Stimulated activated CD8-positive, alpha-beta memory T cell treated with anti-CD3 and anti-CD28 coated beads, Interleukin-7, amount 100 ng/mL, for 4 hours (primary cell): Measurements from ENCODE around the gene GOT1.

Source experiments
- DNase-seq, 2 donors: peaks; one replicate each; pipeline ENCODE4 v3.0.0-alpha.2; 2020; ENCODE audit warnings: low read depth in 2 of 2

Gene GOT1

DNA sequence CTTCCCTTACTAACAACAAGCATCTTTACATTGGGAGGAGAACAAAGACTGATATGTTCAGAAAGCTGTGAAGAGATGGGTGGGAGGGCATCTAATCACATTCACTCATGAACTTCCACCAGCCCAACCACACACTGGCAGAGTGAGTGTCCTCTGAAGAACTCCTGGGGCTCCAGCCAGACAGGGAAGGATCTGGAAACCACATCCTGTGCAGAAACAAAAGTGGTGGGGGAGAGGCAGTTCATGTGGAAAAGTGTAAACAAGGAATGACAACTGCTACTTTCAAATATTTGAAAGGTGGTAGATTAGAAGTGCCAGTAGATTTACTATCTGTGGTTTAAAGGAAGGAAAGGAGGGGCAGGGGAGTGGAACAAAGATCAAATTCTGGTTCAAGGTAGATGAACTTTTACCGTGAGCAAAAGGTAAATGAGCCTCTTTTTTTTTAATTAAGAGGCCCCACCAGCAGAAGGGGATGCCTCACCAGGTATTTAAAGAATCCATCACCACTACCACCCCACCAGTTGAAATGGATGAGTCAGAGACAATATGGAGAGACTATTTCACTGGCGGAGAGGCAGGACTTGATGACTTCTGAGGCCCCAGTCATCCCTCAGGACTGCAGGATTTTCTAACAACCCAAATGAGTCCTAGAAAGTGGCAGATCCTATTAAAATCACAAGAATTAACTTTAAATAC lies 34.5 kb downstream of the GOT1 start:
- no peak for DNase-seq

DNA sequence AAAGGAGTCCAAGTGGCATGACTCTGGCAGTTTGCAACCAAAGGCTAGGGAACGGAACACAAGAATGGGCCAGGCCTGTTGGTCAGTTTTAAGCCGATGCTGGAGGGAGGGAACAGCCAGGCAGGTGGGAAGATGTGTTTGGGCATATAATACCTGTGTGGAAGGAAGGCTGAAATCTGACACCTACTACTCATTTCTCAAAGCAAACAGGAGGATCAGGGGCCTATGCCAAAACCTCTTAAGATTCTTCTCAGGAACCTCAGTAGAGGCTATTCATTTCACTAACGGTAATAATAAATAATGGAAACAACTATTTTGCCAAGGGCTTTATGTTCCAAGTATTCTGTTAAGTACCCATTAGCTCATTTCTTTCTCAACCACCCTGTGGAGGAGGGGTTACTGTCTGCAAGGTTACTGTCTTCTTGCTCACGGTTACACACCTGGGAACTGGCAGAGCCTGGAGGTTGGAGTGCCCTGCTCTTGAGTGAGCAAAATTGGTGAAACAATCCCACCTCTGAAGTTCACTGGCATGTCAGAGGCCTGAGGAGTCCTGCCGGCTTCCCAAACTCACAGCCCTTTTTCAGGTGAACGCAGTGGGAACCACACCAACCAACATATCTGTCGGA lies 35.5 kb downstream of the GOT1 start:
- no peak for DNase-seq

DNA sequence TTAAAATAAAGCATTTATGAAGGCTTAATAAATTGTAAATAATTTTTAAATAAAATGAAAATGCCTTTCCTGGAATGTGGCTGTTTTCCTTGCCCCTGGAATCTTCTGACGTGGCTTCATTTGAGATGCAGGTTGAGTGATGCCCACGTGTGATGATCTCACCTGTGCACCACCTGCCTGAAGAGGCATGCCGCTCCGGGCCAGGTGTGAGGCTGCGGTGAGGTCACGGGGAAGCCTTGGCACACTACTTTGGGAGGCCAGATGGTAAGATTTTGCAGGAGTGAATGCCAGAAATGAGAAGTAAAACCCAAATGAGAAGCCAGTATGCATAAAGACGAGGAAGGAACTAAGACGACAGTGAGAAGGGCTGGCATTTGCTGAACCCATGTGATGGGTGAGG lies 36.2 kb downstream of the GOT1 start:
- DNase-seq, result no peak

DNA sequence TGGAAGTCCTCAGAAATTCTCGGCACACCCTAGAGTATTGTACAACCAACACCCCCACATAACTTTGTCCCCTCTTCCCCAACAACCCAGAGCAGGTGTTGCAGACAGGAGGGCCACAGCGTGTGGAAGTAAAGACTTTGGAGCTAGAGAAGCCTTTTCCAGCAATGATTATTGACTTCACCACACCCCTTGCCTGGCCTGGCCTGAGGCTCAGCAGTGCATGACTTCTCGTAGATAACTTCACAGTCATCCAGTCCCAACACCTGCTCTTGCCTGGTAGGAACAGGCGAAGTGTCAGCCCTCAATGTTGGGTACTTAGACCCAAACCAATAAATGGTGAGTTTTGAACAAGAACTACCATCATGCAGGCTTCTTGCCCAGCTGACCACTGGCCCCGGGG lies 36.7 kb downstream of the GOT1 start:
- no peak for DNase-seq

DNA sequence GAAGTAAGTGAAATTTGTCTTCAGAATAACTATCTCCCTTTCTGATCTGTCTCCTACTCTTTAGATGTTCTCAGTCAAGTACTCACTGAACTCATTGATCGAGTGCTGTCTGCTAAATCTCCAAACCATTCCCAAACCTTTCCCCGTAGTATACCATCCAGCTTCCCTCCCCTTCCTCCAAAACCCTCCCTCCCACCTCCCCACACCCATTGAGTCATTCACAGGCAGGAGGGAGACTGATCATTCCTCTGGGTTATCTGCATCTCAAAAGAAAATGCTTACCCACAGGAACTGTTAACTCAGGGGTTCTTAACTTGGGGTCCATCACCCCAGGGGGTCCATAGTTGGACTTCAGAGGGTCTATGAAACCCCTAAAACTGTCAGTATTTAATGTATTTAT lies 37.4 kb downstream of the GOT1 start:
- no peak for DNase-seq

DNA sequence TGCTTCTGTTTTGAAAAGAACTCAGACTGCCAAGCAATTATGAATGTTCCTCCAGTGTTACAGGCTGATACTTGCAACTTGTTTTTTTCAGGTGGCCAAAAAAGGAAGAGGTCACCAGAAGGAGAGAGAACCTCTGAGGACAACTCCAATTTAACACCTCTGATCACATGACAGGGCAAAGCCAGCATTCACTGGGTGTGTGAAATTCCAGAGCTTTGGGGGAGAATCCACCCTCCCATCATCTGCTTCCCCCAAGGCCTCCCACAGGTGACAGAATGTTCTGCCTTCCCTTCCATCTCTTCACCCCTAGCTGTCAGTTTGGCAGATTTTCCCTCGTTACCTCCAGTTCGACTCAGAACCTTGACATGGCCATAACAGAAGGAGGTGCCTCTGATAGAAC lies 39.1 kb downstream of the GOT1 start:
- DNase-seq, result no peak

DNA sequence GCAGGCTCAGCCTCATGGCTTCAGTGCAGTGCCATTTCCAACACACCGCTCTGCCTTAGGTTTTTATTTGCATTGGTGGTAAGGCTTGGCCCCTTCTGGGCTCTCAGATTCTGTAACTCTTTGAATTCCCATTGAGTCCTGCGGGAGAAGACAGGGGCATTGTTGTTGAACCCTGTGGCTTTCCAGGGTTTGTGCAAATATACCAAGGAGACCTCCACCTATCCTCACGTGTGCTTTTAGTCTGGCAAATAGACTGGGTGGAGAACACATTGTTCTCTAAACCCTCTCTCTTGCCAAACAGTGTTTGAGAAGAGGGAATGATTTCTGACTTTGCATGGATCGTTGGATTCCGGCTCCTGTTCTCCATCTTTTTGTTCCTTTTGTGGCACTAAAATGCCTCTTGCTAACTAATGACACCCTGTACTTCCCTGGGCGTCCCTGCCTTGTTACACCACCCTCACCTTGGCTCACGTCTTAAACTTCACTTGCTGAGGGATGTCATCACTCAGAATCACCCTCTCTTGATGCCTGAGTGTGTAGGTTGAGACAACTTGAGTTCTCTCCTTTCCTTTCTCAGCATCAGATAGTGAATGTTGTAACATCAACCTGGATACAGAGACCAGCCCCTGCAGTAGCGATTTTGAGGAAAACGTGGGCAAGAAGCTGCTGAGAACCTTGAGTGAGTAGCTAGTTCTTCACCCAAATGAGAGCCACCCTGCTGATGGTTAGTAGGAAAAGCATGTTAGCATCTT lies 40.5 kb downstream of the GOT1 start:
- DNase-seq, result no peak

DNA sequence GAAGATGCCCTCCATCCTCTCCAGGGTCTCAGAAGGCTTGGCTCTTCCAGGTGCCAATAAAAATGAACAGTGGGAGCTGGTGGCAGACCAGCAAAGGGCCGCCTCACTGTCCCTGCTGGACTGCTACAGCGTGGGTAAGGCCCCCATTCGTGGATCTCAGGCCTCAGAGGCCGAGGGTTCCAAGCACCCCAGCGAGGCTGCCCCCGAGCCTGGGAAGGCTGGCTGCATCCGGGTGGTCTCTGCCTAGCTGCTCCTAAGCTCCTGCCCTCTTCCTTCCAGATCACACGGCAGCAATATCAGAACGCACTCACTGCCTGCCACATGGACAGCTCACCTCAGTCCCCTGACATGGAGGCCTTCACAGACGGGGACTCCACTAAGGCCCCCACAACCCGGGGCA lies 42.9 kb downstream of the GOT1 start:
- no peak for DNase-seq

DNA sequence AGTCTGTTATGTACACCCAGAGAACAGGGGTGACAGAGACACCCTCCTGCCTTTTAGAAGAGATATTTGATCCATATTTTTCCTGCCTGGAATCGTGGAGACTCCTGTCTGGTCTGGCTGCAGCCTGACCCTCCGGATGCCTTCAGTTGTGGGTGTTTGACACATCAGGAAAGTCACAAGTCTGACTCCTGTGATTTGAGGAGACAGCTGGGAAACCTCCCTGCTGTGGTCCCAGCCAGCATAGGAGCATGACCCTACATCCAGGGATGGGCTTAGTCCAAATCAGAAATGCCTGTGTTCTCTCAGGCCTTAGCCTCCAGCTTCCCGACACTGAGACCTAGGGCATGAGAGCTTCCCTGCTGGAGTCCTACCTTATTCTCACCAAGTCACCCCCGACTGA lies 43.4 kb downstream of the GOT1 start:
- DNase-seq, result no peak

DNA sequence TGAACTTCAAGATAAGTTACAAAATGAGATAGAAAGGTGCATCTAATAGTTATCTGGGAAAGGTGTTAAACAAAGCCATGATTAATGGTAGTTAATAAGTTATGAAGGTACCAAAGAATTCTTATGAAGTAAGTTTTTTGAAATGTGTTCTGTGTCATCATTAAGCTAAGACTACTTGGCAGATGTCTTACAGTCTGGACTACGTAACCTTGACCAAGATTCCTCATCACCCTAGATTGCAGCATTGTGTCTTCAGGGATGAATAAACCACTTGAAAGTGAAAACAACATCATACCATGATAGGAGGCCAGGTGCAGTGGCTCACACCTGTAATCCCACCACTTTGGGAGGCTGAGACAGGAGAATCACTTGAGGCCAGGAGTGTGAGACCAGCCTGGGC lies 48.2 kb downstream of the GOT1 start:
- DNase-seq, result no peak

DNA sequence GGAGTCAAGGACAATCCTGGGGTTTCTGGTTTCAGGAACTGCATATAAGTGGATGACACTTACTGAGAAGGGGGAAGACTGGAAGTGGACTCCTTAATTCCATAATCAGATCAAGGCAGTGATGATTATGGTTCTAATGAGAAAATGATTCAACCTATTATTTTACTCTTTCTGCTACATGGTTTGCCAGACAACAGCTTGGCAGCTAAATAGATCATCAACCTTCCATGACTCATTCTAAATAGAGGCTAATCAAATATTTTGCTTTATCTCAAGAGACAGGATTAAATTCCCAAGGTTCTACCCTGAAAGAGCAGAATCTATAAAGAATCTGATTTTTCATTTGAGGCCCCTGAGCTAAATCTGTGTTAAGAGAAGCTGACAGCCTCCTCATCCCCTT lies 55.0 kb downstream of the GOT1 start:
- DNase-seq, result no peak

DNA sequence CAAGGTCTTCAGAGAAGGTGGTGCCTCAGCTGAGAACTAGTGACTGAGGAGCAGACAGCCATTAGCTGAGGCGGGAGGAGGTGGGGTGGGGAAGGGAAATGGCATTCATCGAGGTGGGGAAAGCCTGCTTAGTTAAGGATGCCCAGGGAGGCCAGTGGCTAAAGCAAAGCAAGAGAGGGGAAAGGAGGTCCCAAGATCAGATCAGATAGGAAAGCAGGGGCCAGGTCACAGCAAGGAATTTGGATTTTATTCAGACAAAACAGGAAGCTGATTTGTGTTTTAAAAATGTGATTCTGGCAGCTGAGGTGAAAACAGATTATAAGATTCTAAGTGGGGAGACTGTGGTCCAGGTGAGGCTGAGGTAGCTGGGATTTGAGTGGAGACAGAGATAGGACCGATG lies 55.5 kb downstream of the GOT1 start:
- no peak for DNase-seq

DNA sequence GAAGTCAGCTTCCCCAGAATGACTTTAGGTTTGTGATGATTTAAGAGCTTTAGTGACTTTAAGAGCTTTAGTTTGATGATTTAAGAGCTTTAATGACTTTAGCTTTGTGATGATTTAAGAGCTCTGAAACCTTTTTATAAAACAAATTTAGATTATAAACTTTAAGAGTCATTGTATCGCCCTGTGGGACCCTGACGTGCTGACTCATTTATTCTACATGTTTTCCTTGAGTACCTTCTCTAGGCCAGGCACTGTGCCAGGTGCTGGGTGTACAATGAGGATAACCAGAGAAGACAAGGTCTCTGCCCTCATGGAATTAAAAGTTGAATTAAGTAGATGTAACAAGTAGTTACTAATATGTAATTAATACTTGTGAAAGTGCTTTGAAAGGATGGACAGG lies 55.9 kb downstream of the GOT1 start:
- DNase-seq, result no peak

DNA sequence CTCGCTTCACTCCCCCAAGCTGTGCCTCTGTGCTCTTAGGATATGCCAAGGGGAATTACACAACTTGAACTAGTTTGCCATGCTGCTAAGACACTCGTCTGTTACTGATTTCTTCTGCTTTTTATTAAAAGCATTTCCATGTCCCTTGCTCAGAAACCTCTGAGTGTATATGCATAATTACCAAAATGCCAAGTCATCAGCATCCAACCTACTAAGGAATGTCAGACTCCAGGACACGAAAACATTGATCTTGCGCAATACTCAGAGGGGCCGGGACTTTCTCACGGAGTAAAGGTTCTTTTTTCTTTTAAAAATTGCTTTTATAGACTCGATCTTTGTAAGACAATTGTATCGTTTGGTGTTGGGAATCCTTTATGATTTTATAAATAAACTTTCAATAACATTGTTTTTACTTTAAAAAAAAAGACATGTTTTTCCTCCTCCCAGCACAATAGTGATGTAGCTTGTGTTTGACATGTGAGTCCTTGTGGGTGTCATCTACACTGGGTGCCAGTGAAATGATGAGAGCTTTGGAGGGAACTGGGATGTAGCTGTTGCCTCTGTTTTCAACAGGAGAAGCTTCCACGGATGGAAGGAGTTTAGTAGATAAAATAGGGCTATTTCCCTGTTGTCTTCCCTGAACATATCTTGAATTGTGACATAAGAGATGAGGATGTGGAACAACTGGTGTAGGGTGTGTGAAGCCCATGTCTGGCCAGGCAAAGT lies 57.7 kb downstream of the GOT1 start:
- no peak for DNase-seq

DNA sequence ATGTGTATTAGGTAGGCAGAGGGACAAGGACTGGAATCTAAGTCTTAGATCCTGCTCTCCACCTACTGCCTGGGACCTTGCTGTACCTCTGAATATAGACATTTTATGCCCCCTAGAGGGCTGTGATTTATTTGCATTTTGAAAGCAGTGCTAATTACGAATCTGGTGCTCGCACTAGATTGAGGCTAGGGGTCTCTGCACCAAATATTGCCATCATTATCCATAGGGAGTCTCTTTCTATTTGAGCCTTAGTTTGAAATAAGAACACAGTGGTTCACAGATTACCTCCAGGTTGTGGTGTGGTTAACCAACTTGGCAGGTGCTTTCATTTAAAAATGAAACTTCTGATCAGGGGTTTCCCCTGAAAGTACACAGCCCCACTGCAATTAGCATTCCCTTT lies 59.4 kb downstream of the GOT1 start:
- no peak for DNase-seq

DNA sequence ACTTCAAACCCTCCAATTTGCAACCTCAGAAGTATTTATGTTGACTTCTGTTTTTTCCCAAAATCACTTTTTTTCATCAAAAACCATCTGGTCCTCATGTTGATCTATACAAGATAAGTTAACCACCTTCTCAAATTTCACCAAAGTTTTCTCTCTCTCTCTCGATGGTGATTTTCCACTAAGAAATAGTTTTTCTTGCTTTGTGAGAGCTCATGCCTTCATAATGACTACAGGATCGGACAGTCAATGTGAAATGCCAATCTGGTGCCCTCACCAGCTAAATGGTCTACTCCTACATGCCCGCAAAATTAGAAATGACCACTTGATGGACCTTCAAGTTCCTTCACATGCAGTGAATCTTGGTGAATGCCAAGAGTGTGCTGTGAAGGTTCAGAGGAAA lies 60.9 kb downstream of the GOT1 start:
- DNase-seq, result no peak

DNA sequence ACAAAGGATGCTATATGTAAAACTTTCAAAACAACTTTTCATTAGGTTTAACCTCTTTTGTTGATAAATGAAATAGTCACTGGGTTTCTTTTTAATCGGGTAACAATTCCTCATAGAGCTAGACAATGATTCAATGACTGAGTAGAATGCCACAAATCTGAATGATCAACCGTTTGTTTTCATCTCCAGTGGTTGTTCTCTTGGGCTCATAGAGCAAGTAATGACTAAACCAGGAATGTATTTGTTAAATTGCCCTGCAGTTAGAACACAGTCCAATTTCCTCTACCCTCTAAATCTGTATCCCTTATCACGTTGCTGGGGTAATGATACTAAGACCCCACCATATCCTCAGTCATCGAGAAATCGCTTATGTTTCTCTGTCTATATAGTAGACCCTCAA lies 61.3 kb downstream of the GOT1 start:
- DNase-seq, result no peak

DNA sequence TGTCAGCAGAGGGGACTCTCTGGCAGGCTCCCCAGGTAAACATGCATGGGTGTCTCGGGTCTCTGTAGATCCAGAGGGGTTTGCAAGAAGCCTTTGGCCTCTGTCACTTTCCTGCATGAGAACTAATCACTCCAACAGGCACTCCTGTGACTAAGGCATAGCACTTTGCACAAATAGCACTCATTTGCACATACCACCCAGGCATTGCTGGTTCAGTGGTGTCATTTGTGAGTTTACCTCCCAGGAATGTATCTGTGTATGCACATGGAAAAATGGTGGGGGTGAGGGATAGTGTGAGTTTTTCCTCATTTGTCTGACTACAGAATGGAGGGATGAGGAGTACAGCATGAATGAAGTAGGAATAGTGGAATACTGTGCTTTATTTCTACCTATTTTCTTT lies 61.8 kb downstream of the GOT1 start:
- no peak for DNase-seq

DNA sequence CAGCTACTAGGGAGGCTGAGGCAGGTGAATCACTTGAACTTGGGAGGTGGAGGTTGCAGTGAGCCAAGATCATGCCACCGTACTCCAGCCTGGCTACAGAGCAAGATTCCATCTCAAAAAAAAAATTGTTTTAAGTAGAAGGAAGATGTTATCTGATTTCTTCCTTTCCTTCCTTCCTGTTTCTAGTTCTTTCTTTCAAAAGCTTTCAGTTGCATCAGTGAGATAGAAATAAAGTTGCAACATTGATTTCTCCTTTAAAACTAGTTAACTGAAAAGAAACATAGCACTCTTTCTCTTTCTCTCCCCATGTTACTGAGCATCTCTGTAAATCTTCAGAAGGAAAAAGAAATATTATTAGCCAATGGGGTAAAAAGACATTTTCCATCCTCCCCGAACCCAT lies 63.8 kb downstream of the GOT1 start:
- DNase-seq, result no peak

DNA sequence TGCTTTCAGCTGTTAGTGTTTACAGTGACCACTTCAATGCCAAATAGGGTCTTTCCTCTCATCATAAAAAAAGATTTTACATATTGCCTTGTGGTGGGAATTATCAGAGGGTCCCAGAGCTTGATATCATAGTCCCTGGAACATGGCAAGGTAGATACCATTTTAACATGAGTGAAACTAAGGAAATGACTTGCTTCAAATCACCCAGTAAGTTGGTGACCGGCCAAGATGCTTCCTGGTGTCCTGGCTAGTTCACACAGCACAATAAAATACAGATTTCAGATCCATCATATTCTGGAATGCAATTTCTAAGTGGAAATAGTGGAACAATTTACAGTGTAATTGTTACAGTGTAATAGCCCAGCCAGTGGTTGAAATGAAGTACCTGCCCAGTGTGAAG lies 64.7 kb downstream of the GOT1 start:
- no peak for DNase-seq

DNA sequence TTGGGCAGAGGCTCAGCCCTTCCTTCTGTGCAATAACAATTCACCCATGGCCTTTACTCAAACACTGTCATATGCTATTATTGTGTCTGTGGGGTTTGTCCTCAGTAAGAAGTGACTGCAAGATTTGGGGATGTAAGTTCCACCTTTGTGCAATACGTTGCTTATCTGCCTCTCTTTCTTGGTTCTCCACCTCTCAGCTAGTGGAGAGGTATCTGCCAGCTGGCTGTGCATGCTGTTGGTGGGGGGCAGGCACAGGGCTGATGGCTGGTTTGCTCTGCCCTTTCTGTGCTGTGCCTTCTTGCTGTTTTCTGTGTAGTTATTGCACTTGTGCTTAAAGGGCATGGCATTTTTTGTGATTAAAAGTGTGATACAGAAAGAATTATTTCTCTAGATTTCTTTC lies 65.1 kb downstream of the GOT1 start:
- no peak for DNase-seq

DNA sequence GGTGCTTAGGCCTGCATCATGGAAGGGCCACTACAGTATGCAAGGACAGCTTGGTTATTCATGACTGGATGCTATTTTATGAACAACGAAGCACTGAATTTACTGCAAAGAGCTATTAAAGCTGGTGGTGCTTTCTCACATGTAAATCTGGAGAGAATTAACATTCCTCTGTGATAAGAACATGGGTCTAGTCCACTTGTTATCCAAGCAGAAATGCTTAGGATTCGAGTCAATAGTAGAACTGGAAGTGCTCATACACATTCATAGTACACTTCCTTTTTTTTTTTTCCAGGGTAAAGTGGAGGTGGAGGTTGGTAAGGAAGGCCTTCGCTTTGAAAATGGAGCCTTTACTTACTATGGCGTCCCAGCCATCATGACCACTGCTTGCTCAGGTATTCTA lies 66.3 kb downstream of the GOT1 start:
- DNase-seq, result no peak

DNA sequence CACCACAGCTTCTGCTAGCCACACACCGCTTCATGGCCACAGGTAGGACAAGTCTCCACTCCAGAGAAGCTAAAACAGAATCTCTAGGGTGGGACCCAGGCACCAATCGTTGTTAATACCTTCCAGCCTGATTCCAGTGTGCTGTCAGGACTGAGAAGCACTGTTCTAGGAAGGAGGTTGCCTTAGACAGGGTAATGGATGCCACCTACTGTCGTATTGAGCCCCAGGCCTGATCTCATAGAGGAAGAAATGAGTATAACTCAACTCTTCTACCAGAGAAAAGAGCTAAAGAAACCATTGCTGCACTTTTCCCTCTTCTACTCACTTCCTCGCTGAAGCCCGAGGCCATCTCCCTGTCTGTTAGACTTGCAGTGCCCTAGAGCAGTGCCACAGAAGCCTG lies 69.5 kb downstream of the GOT1 start:
- no peak for DNase-seq
